Body of pancreas (tissue), 4 donors: ENCODE data around the gene DLEC1.

Experiments
- CTCF ChIP-seq, 7 experiments: fragments of 450-650 bp in 4 of 7; fragments of 200-600 bp in 3 of 7; sonication (generic) in 3 of 7; IDR thresholded peaks; one replicate each; pipeline ENCODE4 v1.5.1; 2016 to 2019; ENCODE audit warnings: antibody characterized with exemption in 7 of 7
- POLR2A ChIP-seq, 3 donors: fragments of 450-650 bp; IDR thresholded peaks; one replicate each; pipeline ENCODE4 v1.6.1; 2016; ENCODE audit warnings: antibody characterized with exemption in 3 of 3, mild to moderate bottlenecking in 2 of 3

- no peak for TF ChIP-seq CTCF (IDR thresholded peaks at IDR 0.05)
- TF ChIP-seq POLR2A (IDR thresholded peaks at IDR 0.05) = no peak
Measured at GRCh38 chr3:38163841-38164642, 125.0 kb downstream of the DLEC1 start.
